ENCODE data around the gene KRT78.
A peak's percentile ranks its signal among the peaks of the same experiment; 100 is the strongest.

KRT78 gene

GRCh38 chr12:52837781-52838608, 10.8 kb downstream of the KRT78 start:
- DNase-seq = no peak

- DNase-seq = no peak
Observed at GRCh38 chr12:52837413-52837741, 11.4 kb downstream of the KRT78 start.

- no peak for DNase-seq
Observed at GRCh38 chr12:52836491-52837412, 12.0 kb downstream of the KRT78 start.

GRCh38 chr12:52836042-52836466, 12.7 kb downstream of the KRT78 start:
- peak in 1 of 2 donors; percentile 25 for DNase-seq

GRCh38 chr12:52835271-52836041, 13.3 kb downstream of the KRT78 start:
- DNase-seq = no peak

GRCh38 chr12:52834727-52835001, 14.1 kb downstream of the KRT78 start:
- DNase-seq = no peak

- no peak for DNase-seq
Observed at GRCh38 chr12:52833922-52834726, 14.7 kb downstream of the KRT78 start, which contains the start of gene KRT79. Gene KRT79 (minus strand): TSS chr12:52834311. CDS start chr12:52834260, 51 bp downstream.

GRCh38 chr12:52832985-52833905, 15.5 kb downstream of the KRT78 start:
- no peak for DNase-seq

- DNase-seq = no peak
Observed at GRCh38 chr12:52832451-52832850, 16.3 kb downstream of the KRT78 start.

- no peak for DNase-seq
Observed at GRCh38 chr12:52831251-52831650, 17.5 kb downstream of the KRT78 start.

- no peak for DNase-seq
Observed at GRCh38 chr12:52829986-52830770, 18.6 kb downstream of the KRT78 start.

- DNase-seq = no peak
Observed at GRCh38 chr12:52828591-52829021, 20.2 kb downstream of the KRT78 start.

- DNase-seq = no peak
Observed at GRCh38 chr12:52828156-52828555, 20.6 kb downstream of the KRT78 start.

- DNase-seq = no peak
Observed at GRCh38 chr12:52827499-52828090, 21.2 kb downstream of the KRT78 start.

- DNase-seq = no peak
Observed at GRCh38 chr12:52826611-52827498, 21.9 kb downstream of the KRT78 start.

GRCh38 chr12:52825961-52826360, 22.8 kb downstream of the KRT78 start:
- DNase-seq = no peak

- DNase-seq = no peak
Observed at GRCh38 chr12:52824741-52825410, 23.9 kb downstream of the KRT78 start.

GRCh38 chr12:52823761-52824450, 24.9 kb downstream of the KRT78 start:
- no peak for DNase-seq

Measured in CD4-positive, alpha-beta T cell treated with Interferon alpha-2 for 1 hour (primary cell).